NCI-H187 treated with DMSO at 0.1 percent for 48 hours (cell line): ENCODE results near the gene RIMBP2.

Experiments
- DNase-seq: peaks from one replicate; lab custom pipeline; 2025; lab: John Stamatoyannopoulos, UW

RIMBP2 gene

DNA sequence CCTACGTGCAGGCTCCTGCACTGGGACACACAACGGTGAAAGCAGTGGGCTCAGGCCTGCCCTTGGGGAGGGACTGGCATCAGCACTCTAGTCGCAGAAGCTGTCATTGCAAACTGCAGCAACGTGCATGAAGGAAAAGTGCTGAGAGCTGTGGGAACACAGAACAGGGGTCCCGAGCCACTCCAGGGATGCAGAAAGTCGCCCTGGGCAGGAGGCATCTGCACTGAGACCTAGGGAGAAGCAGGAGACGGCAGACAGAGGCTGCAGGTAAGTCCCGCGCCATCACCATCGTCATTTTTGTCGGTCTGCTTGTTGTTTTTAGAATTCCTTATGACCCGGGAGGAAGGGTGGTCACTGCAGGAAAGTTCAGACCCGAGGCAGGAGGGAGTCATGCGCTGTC, 21.6 kb upstream of the RIMBP2 start:
- no peak for DNase-seq

DNA sequence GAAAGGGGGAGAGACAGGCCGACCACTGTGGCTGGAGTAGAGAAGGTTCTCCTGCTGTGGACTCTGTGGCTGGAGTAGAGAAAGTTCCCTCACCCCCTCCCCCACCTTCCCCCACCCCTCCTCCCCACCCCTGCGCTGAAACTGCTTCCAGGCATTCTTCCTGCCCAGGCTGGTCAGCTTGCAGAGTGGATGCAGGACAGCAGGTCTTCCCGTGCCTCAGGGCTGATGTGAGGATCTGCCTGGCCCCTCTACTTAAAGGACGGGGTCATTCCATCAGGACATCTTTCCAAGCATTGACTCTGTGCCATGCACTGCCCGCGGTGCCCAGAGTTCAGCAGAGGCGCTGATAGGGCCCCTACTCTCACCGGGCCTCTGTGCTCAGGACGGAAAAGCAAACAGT, 13.2 kb upstream of the RIMBP2 start:
- no peak for DNase-seq

DNA sequence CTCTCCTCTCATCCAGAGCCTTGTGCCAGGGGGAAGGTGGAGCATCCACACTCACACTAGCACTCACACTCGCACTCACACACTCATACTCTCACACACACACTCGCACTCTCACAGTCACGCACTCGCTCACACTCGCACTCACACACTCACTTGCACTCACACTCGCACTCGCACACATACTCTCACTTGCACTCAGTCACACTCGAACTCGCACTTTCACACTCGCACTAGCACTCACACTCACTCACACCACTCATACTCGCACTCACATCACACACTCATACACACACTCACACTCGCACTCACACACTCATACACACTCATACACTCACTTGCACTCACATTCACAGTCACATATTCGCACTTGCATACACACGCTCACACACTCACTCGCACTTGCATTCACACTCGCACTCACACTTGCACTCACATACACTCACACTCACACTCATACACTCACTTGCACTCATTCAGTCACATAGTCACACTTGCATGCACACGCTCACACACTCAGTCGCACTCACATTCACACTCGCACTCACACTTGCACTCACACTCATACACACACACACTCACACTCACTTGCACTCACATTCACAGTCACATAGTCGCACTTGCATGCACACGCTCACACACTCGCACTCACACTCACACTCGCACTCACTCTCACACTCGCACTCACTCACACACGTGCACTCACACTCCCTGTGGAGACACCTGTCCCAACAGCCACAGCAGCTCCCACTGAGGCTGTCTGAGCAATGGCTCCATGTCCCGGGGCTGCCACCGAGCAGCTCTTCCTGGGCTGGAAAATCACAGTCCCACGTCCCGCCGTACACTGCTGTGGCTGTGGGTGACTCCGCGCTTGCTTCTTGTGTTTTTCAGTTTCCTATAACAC, 12.3 kb upstream of the RIMBP2 start:
- DNase-seq: no peak

DNA sequence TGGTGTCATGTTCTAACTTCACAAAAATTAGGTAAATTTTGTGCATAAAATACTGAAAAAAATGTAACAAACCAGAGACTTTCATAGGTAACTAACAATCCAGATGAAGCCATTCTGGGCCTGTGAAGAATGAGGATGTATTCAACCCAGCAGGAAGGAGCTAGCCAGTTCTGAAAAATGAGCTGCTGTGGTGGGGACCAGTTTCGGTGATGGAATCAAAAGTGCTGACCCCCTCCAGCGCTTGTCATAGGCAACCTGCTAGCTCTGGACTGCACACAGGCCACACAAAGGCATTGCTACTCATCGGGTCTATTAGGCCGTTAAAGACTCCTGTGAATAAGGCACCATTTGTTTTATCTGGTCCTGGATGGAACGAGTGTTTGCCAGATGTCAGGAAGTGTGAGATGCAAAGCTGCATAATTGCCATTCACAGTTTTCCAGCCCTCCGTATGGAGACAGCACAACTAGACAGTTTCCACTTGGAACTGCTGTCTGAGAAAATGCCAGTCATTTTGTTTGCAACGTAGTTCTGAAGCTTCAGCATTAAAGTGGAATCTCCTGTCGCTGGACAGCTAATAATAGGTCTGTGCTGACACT, 3.3 kb upstream of the RIMBP2 start:
- DNase-seq: no peak

DNA sequence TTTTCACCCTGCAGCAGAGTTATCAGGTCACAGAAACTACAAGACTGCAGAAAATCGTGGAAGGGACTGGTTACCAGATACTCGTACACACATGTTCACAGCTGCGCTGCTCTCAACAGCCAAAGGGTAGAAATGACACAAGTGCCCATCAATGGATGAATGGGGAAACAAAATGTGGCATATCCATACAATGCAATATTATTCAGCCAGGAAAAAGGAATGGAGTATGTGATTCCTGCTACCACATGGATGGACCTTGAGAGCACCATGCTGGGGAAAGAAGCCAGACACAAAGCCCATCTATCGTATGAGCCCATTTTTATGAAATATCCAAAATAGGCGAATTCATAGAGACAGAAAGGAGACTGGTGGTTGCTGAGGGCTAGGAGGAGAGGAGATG, 1.7 kb upstream of the RIMBP2 start:
- DNase-seq: no peak

DNA sequence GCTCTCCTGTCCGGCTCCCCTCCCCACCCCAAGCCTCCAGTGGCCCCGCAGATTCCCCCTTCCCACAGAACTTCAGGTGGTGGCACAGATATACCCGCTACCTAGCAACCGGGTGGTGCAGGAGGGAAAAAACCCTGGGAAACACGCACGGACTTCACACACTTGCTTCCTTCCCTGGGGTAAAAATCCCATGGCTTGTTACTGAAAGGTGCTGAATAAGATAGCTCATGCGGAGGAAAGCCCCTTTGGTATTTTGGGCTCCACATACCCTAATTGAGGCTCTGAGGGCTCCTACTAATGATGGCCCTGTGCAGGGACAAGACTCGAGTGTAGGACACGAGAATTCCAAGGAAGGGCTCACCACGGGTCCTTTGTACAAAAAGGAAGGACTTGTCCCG, 869 bp upstream of the RIMBP2 start:
- DNase-seq: no peak

DNA sequence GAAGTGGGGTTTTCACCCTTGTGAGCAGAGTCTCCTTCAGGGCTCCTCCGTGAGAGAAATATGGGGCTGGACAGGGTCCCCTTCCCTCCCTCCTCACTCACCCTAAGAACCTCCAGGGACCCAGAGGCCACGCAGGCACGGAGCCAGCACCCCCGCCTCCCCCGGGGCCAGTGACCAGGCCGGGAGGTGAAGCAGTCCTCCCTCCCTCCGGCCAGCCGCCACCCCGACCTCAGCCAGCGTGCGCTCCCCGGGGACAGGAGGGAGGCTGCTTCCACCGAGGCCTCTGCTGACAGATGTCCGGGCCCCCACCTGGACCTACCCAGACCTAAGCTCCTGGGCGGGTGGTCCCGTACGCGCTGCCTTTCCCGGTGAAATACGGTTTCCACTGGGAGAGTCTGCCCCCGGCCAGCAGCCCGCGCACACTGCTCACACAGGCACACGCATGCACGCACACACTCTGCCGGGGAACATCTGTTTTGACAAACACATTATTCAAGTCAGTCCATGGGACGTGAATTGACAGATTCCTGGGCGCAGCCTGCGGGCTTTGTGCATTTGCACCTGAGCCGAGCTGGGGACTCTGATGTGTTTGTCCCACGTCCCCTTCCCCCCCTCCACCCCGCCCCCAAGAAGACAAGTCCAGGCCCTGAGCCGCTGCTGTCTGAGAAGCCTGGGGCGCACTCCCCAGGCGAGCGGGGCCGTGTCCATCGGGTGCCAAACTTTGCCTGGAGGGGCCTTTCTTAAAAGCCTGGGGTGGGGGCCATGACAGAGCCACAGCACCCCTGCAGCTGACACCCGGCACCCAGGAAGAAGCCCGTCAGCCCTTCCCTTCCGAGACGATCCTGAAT, 725 bp downstream of the RIMBP2 start:
- DNase-seq: no peak

DNA sequence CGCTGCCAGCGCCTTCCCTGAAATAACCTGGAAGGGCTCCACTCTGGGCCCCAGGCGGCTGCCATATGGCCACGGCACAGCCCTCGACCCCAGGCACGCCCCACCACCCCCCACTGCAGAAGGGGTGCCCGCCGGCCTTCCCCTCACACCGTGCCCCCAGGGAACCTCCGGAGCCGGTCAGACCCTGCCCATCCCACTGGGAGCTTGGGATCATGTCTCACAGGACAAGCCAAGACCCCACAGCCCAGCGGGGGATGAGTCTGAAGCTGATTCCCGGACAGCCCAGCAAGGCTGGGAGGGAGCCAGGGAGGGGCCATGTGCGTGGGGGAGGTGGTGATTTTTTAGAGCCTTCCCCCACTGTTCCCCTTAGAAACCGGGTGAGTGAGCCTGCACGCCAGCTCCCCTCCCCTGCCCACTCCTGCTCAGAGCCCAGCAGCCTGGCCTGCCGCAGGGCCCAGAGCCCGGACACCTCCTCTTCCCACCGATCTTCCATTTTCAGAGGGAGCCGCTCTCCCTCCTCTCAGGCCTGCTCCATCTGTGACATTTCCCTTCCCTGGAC, 1.4 kb downstream of the RIMBP2 start:
- no peak for DNase-seq

DNA sequence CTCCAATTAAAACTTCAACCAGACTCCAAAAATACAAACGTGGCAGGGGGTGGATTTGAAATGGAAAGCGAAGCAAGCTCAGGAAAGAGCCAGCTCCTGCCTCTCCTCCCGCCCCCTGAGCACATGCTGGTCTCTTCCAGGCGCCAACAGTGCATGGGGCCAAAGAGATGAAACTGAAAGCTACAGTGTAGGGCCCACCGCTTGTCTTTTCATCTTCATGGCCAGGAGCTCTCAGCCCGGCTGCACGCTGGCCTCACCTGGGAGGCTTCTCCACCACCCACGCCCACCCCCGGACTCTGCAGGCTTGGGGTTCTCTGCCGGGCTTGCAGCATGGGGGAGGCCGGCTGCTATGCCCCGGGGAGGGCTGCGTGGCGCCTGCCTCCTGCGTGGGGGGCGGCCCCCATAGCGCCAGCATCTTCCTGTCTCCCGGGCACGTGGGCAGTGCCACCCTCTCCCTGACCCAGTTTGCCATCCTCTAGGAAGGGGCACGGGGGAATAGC, 2.0 kb downstream of the RIMBP2 start:
- DNase-seq: no peak

DNA sequence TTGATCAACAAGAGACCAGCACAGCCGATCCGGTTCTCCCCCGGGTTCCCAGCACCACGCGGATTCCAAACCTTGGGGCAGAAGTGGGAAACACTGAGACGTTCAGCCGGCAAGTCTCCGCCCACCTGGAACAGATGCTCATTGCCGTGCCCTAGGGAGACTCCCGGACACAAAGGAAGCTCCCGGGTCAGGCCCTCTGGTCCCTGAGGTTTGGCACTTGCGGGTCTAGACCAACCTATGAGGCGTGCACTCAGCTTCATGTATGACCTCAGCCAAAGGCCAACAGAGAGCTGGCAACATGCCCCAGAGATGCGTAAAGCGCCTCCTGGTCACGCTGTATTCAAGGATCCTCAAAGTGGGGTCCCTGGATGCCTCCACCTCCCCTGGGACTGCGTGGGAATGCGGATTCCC, 2.5 kb downstream of the RIMBP2 start:
- DNase-seq: no peak

DNA sequence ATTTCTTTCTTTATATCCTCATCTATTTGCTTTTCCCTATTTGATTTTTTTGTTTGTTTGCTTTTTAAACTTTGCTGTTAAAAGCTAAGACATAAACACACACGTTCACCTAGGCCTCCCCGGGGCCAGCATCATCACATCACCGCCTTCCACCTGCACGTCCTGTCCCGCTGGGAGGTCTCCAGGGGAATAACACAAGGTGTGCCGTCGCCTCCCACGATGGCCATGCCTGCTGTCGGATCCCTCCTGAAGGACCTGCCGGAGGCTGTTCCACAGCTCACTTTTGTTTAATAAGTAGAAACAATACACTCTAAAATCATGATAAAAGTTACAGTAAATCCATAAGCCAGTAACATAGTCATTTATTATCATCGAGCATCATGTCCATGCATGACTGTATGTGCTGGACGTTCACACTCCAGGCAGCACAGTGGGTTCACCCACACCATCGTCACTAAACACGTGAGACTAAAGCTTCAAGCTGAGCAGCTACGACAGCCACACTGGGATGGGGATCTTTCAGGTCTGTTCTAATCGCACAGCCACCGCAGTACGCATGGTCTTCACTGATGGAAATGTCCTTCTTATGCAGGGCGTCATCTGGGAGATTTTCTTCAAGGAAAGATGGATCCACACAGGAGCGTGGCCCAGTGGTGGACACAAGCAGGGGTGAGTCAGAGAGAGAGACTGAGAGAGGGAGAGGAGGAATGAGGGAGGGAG, 3.6 kb downstream of the RIMBP2 start:
- no peak for DNase-seq

DNA sequence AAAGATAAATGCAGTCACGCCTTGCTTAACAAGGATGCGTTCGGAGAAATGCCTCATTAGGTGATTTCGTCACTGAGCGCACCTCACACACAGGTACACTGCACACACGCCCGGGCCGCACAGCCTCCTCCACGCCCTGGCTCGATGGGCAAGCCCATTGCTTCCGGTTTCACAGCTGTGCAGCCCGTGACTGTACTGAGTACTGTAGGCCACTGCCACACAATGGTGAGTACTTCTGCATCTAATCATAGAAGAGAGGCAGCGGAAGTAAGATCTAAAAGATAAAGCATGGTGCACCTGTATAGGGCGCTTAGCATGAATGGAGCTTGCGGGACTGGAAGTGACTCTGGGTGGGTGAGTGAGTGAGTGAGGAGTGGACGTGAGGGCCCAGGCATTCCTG, 4.3 kb downstream of the RIMBP2 start:
- DNase-seq: peak; percentile 70

DNA sequence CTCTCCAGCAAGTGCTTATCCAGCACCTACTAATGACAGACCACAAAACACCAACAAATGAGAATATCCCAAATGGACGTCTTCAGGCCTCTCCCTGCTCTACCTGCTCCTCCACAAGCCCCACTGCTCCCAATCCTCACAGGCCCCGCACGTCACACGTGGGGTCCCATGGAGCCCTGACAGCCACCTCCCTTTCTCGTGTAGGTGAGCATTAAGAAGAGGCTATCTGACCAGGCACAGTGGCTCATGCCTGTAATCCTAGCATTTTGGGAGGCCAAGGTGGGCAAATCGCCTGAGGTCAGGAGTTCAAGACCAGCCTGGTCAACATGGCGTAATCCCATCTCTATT, 5.4 kb downstream of the RIMBP2 start:
- no peak for DNase-seq

DNA sequence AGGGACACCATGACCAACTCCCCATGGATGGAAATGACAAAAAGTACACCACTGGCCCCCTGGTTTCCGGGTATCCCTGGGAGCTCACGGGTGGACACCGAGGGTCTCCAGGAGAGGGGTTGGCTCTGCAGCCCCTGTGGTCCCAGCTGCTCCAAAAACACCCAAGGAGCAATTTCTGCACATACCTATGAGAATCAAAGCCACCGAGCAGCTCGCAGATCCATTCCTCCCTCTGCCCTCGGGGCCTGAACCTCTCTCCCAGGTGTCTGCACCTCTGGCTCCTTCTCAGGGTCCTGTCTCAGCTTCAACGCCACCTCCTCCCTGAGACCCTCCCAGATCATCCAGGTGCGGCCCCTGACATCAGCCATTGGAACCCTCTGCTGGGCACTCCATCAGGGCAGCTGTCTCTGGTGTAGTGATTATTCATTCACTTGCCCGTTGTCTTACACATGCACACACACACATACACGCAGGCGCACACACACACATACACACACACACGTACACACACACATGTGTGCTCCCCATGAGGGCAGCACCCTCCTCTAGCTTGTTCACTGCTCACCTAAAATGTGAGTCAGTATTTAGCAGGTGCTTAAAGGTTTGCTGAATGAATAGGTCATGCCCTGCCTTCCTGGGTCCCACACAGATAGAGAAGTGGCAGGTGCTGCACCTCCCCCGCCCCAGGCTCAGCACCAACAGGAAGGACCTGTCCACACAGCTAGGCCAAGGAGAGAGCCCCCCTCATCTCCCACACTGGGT, 5.9 kb downstream of the RIMBP2 start:
- DNase-seq: no peak

DNA sequence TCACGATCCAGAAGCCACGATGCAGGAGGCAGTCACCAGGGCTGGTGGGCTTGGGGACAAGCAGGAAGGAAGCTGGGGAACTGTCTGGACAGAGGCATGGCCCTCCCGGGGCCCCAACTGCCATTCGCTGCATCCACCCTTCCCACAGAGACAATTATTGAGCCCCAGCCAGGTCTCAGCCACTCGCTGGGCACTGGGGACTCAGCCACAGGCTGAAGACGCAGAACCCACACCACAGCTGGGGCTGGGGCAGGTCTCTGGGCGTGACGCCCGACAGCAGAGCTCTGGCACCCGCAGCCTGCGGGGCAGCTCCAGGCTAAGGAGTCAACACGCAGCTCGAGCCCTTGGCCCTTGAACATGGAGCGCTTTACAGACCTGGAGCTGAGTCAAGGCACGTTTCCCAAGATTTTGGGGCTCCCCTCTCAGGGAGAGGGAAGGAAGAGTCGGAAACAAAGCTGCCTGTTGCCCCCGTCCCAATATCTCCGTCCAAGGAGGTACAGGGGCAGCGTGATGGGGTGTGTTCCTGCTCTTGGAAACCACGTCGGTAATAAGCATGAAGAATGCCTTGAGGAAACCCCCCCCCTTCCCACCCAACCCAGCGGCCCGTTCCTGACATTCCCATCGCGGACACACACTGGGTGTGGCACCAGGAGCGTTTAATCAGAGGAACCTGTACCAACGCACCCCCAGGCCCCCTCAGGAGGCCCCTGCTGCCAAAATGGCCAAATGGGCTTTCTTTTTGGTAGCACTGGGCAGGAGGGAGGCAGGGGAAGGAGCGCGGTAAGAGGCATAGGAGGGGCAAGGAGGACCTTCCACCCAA, 6.7 kb downstream of the RIMBP2 start:
- no peak for DNase-seq

DNA sequence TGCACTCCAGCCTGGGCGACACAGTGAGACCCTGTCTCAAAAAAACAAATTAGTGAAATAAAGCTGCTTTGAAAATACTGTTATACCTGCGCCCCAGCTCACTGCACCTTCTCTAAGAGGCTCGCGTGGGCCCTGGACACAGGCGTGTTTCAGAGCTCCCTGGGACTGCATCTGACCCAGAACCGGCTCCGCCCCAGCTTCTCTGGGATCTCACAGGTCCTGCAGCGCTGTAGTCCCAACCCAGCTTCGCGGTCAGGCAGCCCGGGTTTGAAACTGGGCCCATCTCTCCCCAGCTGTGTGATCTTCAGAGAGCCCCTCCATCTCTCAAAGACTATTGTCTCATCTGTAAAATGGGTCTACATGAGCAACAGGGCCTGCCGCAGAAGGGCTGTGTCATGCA, 7.5 kb downstream of the RIMBP2 start:
- DNase-seq: no peak

DNA sequence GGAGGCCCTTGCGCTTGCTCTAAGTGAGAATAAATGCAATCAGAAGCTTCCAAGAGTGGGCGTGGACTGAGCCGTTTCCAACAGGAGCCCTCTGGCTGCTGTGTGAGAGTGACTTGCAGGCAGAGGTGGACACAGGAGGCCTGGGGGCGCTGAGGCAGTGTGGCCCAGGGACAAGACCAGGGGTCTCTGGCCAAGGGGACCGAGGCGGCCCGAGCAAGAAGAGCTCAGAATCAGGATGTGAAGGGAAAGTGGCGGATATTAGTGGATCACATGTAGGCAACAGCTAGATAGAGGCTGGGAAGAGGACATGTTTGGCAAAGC, 8.6 kb downstream of the RIMBP2 start:
- no peak for DNase-seq

DNA sequence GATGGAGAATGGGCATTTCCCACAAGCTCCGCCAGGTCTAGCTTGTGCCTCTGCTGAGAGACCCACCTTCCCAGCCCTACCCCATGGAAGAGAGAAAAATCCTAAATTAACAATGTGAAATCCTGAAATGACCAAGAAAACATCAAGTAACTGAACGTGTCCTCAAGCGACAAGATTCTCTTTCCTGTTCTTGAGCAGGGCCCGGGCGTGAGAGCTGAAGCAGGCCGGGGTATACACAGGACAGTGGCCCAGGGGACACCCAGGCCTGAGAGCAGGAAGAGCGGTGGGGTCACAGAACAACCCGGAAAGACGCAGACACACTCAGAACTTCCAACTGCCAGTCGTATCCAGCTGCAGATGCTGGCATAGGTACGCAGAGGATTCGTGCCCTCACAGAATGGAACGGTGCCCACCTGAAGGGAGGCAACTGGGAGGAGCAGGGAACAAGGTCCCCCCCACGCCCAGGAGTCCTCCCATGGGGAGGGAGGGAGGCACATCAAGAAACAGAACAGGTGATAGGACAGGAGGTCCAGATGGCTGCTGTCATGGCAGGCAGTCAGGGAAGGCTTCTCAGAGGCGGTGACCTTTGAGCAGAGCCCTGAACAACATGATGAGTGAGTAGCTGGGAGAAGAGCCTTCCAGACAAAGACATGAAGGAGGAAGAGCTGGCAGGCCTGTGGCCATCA, 9.1 kb downstream of the RIMBP2 start:
- no peak for DNase-seq

DNA sequence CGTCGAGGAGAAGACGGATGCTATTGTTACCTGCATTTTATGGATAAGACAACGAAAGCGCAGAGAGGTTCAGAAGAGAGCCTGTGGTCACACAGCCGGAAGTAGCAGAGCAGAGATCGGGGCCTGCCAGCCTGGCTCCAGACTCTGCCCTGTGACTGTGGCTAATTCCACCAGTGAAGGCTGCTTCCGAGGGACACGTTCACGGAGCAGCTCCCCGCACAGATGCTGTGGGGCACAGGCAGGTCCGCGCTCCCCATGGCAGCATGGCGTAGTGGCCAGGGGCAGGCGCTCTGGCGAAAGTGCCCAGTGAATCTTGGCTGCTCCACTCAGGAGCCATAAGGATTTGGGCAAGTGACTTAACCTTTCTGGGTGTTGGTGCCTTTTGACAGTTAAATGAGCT, 9.8 kb downstream of the RIMBP2 start:
- no peak for DNase-seq
